ENCODE measurements around the gene BCL11B. TPM values are rescaled to one million over a fixed set of nuclear protein-coding genes. Genes with fewer than 3 reads are reported as not detected.

BCL11B gene
- total and polyA plus RNA-seq, 9 of the 15 experiments (the other 6 are each of a cell fraction or from before 2014, with no cell fraction given): 0.09 TPM; not detected in 8

- Histone ChIP-seq H3K4me1 (replicated peaks in 1 of 2; ENCODE audit: control insufficient read depth in 2 of 2, insufficient read depth in 2 of 2, low read length in 2 of 2) (no peaks in the 10 kb centered on the region), H3K9me1 (ENCODE audit: control insufficient read depth, insufficient read depth, low read length) (no peaks in the 10 kb centered on the region), H3K4me3 (no peak overlapping the region), H2AFZ (ENCODE audit: low read depth, low read length) (no peak overlapping the region), H3K9ac (ENCODE audit: insufficient read depth in 1 of 2, low read depth in 2 of 2, low read length in 2 of 2) (no peak overlapping the region), H3K27ac (ENCODE audit: extremely low read depth, low read depth, low read length) (no peak overlapping the region), H3K79me2 (ENCODE audit: control insufficient read depth, insufficient read depth, low read length) (no peaks in the 10 kb centered on the region), H3K9me3 (replicated peaks; ENCODE audit: control insufficient read depth, insufficient read depth, low read depth, low read length) (no peaks in the 10 kb centered on the region), H3K4me2 (ENCODE audit: insufficient read depth, low read length) (no peak overlapping the region), H3K27me3 (ENCODE audit: control insufficient read depth in 2 of 2, insufficient read depth in 2 of 2, low read length in 2 of 2) (peaks cover 2 to 9% of the 10 kb centered on the region in 2 experiments; a peak in 3 of 5 replicates), H4K20me1 (replicated peaks; ENCODE audit: control insufficient read depth, insufficient read depth, low read length) (no peaks in the 10 kb centered on the region), H3K36me3 (ENCODE audit: control insufficient read depth, insufficient read depth, low read length) (no peaks in the 10 kb centered on the region)
- ATAC-seq (no peak), DNase-seq (ENCODE audit: extremely low read depth in 1 of 4, low spot score in 3 of 4) (no peak), FAIRE-seq (no peak)
- 0% methylated on average over 6 of the region's 8 CpGs for WGBS (ENCODE audit: insufficient coverage, low coverage, missing lambda C conversion rate)
- in situ Hi-C loops (cut with MboI) (no loop called here), intact Hi-C loops (cut with micrococcal nuclease) (no loop called here)
- BruUV-seq (replicated peaks): no TSS peak
- CTCF ChIA-PET (ENCODE audit: low intra/inter-chr PET ratio): no interaction called here
- POLR2A ChIA-PET: no interaction called here
- TF ChIP-seq NFE2L1 (tag; IDR thresholded peaks at IDR 0.05; ENCODE audit: borderline replicate concordance, low read depth): no peak
- no peak for TF ChIP-seq SNIP1 (IDR thresholded peaks at IDR 0.05; ENCODE audit: low read depth)
- no peak for TF ChIP-seq ETV6 (IDR thresholded peaks at IDR 0.05; ENCODE audit: borderline replicate concordance in 1 of 2, low read depth in 2 of 2, low read length in 1 of 2)
- no peak for TF ChIP-seq ETV6 (CRISPR knock-in tag; IDR thresholded peaks at IDR 0.05; ENCODE audit: borderline replicate concordance)
- TF ChIP-seq, protein P1, sequence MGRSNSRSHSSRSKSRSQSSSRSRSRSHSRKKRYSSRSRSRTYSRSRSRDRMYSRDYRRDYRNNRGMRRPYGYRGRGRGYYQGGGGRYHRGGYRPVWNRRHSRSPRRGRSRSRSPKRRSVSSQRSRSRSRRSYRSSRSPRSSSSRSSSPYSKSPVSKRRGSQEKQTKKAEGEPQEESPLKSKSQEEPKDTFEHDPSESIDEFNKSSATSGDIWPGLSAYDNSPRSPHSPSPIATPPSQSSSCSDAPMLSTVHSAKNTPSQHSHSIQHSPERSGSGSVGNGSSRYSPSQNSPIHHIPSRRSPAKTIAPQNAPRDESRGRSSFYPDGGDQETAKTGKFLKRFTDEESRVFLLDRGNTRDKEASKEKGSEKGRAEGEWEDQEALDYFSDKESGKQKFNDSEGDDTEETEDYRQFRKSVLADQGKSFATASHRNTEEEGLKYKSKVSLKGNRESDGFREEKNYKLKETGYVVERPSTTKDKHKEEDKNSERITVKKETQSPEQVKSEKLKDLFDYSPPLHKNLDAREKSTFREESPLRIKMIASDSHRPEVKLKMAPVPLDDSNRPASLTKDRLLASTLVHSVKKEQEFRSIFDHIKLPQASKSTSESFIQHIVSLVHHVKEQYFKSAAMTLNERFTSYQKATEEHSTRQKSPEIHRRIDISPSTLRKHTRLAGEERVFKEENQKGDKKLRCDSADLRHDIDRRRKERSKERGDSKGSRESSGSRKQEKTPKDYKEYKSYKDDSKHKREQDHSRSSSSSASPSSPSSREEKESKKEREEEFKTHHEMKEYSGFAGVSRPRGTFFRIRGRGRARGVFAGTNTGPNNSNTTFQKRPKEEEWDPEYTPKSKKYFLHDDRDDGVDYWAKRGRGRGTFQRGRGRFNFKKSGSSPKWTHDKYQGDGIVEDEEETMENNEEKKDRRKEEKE (IDR thresholded peaks at IDR 0.05; ENCODE audit: borderline replicate concordance in 1 of 2, control insufficient read depth in 1 of 2, low read depth in 2 of 2, low read length in 1 of 2): no peak
- no peak for TF ChIP-seq HMG20B (CRISPR knock-in tag; IDR thresholded peaks at IDR 0.05)
- TF ChIP-seq, protein P2, sequence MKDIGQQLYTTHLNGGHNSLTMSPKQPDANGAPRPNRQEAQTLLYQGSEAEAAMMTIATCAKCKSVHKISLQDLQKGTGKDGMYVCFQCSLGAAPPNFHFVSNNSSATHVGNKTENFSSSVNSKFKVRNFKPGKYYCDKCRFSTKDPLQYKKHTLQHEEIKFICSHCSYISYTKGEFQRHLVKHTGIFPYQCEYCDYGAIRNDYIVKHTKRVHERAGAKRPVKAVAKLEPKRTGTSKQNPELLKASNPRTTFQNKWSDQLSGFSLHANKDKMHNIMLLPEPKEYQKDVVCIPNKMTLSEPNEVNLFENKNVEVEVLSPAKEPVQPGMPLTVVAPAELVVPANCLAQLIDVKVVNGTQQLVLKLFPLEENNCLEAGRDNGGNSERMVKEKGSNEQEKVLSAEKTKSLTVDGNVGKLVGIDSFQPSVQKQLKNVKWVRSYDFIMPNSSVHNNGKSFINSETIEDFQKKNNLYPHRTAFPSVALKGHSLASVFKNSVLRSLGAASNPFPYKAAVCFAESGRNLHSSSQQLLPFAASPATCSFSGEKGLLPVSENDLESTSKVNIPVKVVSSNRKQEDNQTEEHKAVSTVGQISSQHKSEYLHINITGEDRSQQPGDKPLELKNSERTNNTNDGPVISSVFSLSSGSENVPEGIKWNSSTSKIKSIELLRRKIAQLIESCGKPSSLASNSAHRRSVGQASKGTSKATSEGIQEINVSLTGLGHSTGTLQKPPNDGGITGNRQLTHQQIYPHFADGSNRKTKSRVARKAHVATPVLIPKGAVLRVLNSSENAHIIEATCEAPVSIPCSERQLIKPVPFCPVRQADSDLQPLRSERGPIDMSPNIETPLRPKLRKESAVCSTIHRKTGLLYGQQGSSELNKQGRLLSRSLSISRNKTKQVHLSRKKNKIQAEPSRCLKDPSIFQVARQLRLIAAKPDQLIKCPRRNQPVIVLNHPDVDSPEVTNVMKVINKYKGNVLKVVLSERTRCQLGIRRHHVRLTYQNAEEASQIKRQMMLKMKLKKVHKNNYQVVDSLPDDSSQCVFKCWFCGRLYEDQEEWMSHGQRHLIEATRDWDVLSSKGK (CRISPR knock-in tag; IDR thresholded peaks at IDR 0.05): no peak
- TF ChIP-seq MLX (CRISPR knock-in tag; conservative IDR thresholded peaks at IDR 0.05): no peak
- no peak for TF ChIP-seq TFAM (CRISPR knock-in tag; conservative IDR thresholded peaks at IDR 0.05)
- TF ChIP-seq CREB3L1 (IDR thresholded peaks at IDR 0.05; ENCODE audit: borderline replicate concordance, low read depth): no peak
- no peak for TF ChIP-seq U2AF2 (optimal IDR thresholded peaks at IDR 0.05; ENCODE audit: low read depth, low read length)
- TF ChIP-seq PTTG1 (tag; IDR thresholded peaks at IDR 0.05; ENCODE audit: low read depth): no peak
- no peak for TF ChIP-seq HMG20A (CRISPR knock-in tag; conservative IDR thresholded peaks at IDR 0.05)
- TF ChIP-seq SMARCE1 (IDR thresholded peaks at IDR 0.05): no peak
Observed at GRCh38 chr14:99148131-99148530, 123.9 kb downstream of the BCL11B start.
